Activated gamma-delta T cell (primary cell): ENCODE measurements around the gene SPN.
"Not testable (repeated sequence)": the region's sequence is repeated elsewhere in the genome, so short reads cannot be mapped to it uniquely, and the experiment has no call there.

Source experiments
- DNase-seq: peaks from one replicate; lab custom pipeline; 2025; lab: John Stamatoyannopoulos, UW

SPN gene

GRCh38 chr16:29646947-29647346, 16.1 kb upstream of the SPN start:
- no peak for DNase-seq

GRCh38 chr16:29649588-29650494, 13.2 kb upstream of the SPN start:
- DNase-seq = no peak

GRCh38 chr16:29650771-29651170, 12.3 kb upstream of the SPN start:
- DNase-seq = no peak

GRCh38 chr16:29651774-29652349, 11.2 kb upstream of the SPN start:
- no peak for DNase-seq

- no peak for DNase-seq
Measured at GRCh38 chr16:29653471-29653870, 9.6 kb upstream of the SPN start.

- not testable (repeated sequence) for DNase-seq
Measured at GRCh38 chr16:29653890-29654289, 9.2 kb upstream of the SPN start.

GRCh38 chr16:29656688-29657523, 6.1 kb upstream of the SPN start:
- no peak for DNase-seq

GRCh38 chr16:29658705-29659104, 4.3 kb upstream of the SPN start:
- no peak for DNase-seq

GRCh38 chr16:29662000-29662728, 883 bp upstream of the SPN start:
- DNase-seq = no peak

- DNase-seq = peak; percentile 30
Measured at GRCh38 chr16:29662729-29663015, 375 bp upstream of the SPN start.

- no peak for DNase-seq
Measured at GRCh38 chr16:29663807-29664090, 702 bp downstream of the SPN start.

GRCh38 chr16:29664091-29664921, 1.3 kb downstream of the SPN start:
- peak; percentile 20 for DNase-seq

GRCh38 chr16:29665294-29666077, 2.4 kb downstream of the SPN start:
- DNase-seq = peak; percentile 26

- not testable (repeated sequence) for DNase-seq
Measured at GRCh38 chr16:29667322-29667610, 4.2 kb downstream of the SPN start.

GRCh38 chr16:29667755-29668154, 4.7 kb downstream of the SPN start:
- DNase-seq = no peak

GRCh38 chr16:29668267-29668666, 5.2 kb downstream of the SPN start:
- DNase-seq = no peak

GRCh38 chr16:29673501-29673900, 10.5 kb downstream of the SPN start:
- no peak for DNase-seq

- DNase-seq = no peak
Measured at GRCh38 chr16:29674188-29674587, 11.1 kb downstream of the SPN start.

GRCh38 chr16:29675811-29676643, 13.0 kb downstream of the SPN start:
- DNase-seq = no peak
